Measurements from ENCODE around the gene NDUFB7.
"Not testable (repeated sequence)": the region's sequence is repeated elsewhere in the genome, so short reads cannot be mapped to it uniquely, and the experiment has no call there.

Gene NDUFB7

DNA sequence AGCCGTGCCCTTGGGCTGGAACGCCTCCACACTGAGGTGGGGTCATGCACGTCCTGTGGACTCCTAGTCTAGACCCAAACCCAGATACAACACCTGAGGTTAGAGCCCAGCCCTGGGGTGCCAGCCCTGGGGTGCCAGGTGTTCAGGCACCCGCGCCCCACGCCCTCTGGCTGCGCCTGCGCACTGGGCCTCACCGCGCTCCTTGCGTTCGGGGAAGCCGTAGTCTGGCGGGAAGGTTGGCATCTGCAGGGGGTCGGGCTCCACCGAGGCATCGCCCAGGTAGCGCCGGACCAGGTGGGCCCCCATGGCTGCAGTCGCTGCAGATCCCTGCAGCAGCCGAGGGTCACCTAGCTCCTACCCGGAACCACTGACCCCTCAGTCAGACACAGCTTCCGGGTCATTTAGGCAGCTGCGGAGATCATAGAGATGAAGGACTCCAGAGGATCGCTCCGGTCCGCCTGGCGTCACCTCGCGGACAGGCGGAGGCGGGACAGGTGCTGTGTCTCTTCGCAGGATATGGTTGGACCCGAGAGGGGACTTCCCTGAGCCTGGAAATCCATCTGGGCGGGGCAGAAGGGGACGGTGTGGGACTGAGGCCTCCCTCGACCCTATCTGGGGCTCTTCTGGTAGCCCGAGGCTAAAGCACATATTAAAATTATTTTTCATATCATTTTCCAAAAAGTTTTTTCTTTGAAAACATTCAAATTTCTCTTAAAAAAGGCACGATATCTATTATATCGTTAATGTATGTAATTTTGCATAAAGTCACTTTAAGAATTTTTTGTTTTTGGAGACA, at the start of gene NDUFB7:
Gene NDUFB7, minus strand, starts transcription at position 372 of the 796 bp plus-strand sequence. Its CDS starts 66 bp downstream, at position 306.
- DNase-seq (ENCODE audit: low read depth in 2 of 3, low spot score in 1 of 3), result peak; percentile 79 to 87 (median 85)

DNA sequence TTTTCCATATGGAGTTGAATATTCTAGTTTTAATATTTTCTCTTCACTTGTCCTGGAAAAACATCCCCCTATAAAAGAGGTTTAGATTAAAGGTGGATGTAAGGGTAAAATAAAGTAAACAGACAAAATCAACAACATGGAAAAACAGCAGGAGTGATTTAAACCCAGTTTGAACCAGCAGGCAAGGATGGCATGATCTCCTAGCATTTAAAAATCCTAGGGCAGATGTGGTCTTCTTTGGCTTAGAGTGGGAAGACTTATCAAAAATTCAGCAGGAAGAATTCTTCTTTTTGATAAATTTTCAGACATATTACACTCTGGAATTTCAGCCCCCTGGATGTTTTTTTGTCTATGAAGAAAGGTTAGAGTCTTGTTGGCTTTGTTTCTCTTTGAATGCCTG, 47.5 kb upstream of the NDUFB7 start:
- DNase-seq (ENCODE audit: low read depth in 2 of 3, low spot score in 1 of 3), result no peak

DNA sequence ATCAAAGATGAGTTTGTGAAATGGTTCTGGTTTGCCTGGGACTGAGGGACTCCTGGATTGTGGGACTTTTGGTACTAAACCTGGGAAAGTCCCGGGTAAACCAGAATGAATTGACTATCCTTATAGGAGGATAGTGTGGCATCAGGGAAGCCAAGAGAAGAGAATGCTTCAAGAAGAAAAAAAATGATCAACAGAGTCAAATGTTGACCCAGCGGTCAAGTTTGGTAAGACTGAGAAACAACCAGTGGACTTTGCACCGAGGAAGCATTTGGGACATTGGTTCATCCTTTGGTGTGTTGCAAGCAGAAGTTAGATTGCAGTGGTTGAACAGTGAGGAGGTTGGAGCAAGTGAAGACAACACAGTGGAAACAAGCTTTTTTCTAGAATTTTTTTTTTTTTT, 44.5 kb upstream of the NDUFB7 start:
- DNase-seq (ENCODE audit: low read depth in 2 of 3, low spot score in 1 of 3), result no peak

DNA sequence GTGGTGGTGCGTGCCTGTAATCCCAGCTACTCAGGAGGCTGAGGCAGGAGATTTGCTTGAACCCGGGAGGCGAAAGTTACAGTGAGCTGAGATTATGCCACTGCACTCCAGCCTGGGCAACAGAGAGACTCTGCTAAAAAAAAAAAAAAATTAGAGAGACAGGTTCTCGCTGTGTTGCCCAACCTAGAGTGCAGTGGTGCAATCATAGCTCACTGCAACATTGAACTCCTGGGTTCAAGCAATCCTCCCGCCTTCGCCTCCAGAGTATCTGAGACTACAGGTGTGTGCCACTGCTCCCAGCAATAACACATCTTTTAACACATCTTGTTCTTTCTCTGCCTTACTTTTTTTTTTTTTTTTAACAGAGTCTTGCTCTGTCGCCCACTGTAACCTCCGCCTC, 43.8 kb upstream of the NDUFB7 start:
- no peak for DNase-seq (ENCODE audit: low read depth in 2 of 3, low spot score in 1 of 3)

DNA sequence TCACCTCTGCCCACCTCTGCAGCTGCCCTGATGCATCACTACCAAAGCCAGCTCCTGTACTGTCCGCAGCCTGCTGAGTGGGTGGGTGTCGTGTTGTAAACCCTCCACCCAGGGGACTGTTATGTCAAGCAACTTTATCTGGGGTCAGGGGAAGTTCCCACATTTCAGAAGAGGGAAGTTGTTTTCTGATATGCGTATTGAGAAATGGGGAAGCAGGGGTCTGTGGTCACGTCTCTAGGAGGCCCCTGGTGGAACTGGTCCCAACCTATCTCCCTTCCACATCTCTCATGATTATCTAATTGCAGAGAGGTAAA, 42.2 kb upstream of the NDUFB7 start:
- no peak for DNase-seq (ENCODE audit: low read depth in 2 of 3, low spot score in 1 of 3)

DNA sequence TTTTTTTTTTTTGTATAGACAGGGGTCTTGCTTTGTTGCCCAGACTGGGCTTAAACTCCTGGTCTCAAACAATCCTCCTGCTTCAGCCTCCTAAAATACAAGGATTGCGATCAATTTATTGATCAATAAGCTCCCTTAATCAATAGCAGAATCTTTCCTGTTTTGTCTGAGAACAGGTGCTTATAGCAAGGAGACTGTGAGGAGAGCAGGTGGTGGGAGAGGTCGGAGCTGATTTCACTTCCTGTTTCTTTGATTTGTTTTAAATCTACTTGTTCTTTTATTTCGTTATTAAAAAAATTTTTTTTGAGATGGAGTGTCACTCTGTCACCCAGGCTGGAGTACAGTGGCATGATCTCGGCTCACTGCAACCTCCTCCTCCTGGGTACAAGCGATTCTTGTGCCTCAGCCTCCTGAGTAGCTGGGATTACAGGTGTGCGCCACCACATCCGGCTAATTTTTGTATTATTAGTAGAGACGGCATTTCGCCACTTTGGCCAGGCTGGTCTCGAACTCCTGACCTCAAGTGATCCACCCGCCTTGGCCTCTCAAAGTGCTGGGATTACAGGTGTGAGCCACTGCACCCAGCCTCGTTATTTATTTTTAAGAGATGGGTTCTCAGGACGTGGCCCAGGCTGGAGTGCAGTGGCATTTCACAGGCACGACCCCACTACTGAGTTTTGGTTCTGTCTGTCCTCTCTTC, 41.7 kb upstream of the NDUFB7 start:
- not testable (repeated sequence) for DNase-seq (ENCODE audit: low read depth in 2 of 3, low spot score in 1 of 3)

DNA sequence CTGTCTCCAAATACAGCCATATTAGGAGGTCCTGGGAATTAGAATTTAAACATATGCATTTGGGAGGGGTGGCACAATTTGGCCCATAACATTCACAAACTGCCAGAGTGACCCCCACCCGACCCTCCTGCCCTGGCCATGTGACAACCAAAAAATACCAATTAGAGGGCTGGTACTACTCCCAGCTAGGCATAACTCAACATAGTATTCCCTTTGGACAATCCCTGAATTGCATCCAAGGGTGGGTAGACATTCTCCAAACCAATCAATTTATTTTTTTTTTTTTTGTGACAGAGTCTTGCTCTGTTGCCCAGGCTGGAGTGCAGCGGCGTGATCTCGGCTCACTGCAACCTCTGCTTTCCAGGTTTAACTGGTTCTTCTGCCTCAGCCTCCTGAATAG, 40.8 kb upstream of the NDUFB7 start:
- DNase-seq (ENCODE audit: low read depth in 2 of 3, low spot score in 1 of 3), result no peak

DNA sequence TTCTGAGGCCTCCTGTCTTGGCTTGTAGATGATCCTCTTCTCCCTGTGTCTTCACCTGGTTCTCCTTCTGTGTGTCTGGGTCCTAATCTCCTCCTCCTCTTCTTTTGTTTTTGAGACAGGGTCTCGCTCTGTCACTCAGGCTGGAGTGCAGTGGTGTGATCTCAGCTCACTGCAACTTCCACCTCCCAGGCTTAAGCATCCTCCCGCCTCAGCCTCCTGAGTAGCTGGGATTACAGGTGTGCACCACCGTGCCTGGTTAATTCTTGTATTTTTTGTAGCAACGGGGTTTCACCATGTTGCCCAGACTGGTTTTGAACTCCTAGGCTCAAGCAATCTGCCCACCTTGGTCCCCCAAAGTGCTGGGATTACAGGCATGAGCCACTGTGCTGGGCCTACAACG, 40.4 kb upstream of the NDUFB7 start:
- DNase-seq (ENCODE audit: low read depth in 2 of 3, low spot score in 1 of 3), result not testable (repeated sequence)

DNA sequence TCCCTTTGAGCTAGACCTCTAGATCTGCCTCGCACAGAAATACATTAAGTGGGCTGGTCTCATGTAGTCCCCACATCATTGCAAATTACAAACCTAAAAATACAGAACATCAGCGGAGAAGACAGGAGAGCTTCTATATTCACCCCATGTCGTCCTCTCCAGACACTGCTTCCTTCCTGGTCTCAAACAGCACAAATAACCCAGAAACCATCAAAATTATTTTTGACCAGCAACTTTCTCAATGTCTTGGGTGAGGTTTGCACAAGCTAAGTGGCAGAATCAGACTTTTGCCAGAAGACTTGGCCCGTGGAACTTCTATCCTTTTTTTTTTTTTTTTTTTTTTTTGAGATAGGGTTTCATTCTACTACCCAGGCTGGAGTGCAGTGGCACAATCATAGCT, 39.2 kb upstream of the NDUFB7 start:
- DNase-seq (ENCODE audit: low read depth in 2 of 3, low spot score in 1 of 3), result no peak

DNA sequence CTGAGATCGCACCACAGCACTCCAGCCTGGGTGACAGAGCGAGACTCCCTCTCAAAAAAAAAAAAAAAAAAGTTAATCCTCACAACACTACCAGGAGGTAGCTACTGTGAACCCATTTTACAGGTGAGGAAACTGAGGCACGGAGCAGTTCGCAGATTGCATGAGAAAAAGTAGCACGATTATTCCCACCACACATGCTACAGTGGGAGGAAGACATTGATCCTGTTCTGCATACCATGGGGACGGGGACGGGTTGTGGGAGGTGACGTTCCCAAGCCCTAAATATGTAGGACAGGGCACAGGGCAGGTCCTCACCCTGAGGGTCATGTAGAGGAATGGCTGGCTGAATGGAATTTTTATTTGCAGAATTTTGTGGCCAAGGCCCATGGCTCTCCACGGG, 34.8 kb upstream of the NDUFB7 start:
- no peak for DNase-seq (ENCODE audit: low read depth in 2 of 3, low spot score in 1 of 3)

DNA sequence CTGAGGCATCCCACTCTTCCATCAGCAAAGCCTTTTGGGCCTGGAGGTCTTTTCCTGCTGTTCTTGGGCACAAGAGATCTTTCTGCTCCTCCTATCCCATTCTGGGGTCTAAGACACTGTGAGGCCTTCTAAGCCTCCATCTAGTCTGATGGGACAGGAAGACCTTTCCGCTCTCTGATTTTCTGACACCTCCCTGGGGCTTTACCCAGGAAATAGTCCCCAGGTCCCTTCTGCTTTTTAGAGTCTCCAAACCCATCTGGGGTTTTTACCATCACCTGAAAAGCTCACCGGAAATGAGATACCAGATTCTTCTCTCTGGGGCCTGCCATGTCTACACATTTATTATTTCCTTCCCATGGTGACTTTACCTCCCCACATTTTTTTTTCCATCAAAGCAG, 32.1 kb upstream of the NDUFB7 start:
- DNase-seq (ENCODE audit: low read depth in 2 of 3, low spot score in 1 of 3), result no peak

DNA sequence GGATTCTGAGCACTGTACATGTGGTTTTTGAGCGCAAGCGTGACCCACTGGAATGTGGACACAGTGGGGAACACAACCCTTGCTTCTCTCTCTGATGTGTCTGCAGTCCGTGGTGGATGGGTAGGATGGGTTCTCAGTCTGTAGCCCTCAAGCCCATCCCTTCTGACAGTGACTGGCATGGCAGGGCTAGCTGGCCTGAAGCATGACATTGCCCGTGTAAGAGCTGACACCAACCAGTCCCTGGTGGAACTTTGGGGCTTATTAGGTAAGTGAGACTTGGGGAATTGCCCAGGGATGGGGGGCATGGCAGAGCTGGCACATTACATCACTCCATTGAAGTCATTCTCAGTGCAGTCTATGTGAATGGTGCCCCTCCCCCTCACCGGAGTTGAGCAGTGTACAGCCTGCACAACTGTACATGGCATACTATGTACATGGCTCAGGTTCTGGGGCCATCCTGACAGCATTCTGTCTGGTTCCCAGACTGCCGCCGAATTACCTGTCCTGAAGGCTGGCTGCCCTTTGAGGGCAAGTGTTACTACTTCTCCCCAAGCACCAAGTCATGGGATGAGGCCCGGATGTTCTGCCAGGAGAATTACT, 27.8 kb upstream of the NDUFB7 start:
- DNase-seq (ENCODE audit: low read depth in 2 of 3, low spot score in 1 of 3), result no peak

DNA sequence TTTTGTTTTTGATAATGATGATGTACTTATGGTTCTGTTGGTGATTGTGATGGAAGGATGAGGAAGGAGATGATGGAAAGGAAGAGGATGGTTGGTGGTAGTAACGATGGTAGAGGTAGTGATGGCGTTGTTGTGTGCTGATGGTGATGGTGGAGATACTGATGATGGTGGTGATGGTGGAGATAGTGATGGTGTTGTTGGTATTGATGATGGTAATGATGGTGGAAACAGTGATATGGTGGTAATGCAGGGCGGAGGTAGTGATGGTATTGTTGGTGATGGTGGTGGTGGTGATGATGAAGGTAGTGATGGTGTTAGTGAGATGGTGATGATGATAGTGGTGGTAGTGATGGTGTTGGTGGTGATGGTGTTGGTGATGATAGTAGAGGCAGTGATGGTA, 23.7 kb upstream of the NDUFB7 start:
- no peak for DNase-seq (ENCODE audit: low read depth in 2 of 3, low spot score in 1 of 3)

DNA sequence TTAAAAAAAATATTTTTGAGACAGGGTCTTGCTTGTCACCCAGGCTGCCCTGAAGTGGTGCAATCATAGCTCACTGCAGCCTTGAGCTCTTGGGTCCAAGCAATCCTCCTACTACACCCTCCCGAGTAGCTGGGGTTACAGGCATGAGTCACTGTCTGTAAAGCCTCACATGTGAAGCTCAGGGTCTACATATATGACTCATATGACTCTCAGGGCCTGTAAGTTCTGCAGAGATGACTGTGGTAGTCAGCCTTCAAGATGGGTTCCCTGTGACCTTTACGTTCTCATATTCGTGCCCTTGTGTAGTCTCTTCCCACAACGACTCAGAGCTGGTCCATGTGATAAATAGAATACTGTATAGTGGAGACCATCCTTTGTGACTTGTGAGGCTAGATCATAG, 17.6 kb upstream of the NDUFB7 start:
- peak in 1 of 3 donors; percentile 33 for DNase-seq (ENCODE audit: low read depth in 2 of 3, low spot score in 1 of 3)

DNA sequence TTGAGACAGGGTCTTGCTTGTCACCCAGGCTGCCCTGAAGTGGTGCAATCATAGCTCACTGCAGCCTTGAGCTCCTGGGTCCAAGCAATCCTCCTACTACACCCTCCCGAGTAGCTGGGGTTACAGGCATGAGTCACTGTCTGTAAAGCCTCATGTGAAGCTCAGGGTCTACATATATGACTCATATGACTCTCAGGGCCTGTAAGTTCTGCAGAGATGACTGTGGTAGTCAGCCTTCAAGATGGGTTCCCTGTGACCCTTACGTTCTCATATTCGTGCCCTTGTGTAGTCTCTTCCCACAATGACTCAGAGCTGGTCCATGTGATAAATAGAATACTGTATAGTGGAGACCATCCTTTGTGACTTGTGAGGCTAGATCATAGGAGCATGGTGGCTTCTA, 13.3 kb upstream of the NDUFB7 start:
- DNase-seq (ENCODE audit: low read depth in 2 of 3, low spot score in 1 of 3), result peak; percentile 35 to 57 (median 49)

DNA sequence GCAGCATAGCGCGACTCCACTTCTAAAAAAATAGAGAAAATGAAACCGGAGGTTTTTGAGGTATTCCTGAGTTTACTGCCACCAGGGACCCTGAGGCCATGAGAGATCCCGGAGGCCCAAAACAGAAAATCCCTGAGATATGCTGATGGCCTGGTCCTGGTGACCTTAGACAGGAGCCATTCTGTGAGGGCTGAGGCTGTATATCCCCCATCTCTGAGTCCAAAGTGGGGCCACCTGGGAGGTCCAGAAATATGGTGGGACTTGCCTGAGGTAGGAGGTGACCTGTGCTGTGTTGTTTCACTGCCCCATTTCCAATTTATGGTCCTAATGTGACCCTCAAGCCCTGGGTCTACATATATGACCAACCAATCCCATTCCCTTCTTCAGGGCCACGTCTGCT, 12.5 kb upstream of the NDUFB7 start:
- DNase-seq (ENCODE audit: low read depth in 2 of 3, low spot score in 1 of 3), result not testable (repeated sequence)

DNA sequence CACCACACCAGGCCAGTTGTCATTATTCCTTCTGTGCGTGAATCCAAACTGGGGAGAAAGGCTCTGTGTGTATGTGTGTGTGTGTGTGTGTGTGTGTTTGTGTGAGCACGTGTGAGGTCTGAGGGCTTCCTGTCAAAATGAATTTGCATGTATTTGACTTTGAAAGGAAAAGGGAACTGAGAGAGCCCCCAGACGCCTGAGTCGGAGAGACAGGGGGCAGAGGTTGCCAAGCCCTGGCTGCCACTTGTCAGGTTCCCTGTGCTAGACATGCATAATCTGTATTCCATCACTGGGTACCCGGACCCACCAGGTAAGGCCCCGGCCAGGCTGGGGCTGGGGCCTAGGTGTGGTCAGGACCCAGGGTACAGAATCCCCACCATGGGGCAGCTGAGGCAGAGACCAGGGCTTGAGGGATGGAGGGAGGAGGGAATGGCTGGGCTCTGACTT, 11.1 kb upstream of the NDUFB7 start, which contains the start of gene CLEC17A:
Gene CLEC17A, plus strand, starts transcription at position 191 of the 447 bp plus-strand sequence. Its CDS starts 77 bp downstream, at position 268.
- no peak for DNase-seq (ENCODE audit: low read depth in 2 of 3, low spot score in 1 of 3)

DNA sequence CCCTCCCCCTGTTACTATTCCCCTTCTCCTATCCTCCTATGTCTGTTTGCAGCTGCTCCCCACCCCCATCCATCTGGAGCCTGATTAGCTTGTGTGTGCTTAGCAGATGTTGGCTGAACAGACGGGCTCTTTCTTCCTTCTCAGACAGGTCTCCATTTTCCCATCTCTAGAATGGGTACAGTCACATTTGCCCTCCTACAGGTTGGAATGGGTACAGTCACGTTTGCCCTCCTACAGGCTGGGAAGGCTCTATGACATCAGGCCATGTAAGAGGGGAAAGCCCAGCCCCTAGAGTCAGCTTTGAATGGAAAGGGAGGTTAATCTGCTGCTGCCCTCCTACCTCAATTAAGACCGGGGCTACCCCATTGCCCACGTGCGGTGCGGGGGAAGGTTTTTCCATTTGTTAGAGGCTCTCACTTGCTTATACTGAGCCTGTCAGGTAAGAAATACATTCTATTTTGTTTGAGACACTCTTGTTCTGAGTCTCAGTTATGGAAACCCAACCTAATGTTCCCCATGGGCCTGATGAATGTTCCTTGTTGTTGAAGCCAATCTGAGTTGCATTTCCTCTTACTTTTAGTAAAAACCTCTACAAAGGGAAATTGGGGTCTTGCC, 8.9 kb upstream of the NDUFB7 start:
- peak; percentile 46 to 69 (median 63) for DNase-seq (ENCODE audit: low read depth in 2 of 3, low spot score in 1 of 3)

DNA sequence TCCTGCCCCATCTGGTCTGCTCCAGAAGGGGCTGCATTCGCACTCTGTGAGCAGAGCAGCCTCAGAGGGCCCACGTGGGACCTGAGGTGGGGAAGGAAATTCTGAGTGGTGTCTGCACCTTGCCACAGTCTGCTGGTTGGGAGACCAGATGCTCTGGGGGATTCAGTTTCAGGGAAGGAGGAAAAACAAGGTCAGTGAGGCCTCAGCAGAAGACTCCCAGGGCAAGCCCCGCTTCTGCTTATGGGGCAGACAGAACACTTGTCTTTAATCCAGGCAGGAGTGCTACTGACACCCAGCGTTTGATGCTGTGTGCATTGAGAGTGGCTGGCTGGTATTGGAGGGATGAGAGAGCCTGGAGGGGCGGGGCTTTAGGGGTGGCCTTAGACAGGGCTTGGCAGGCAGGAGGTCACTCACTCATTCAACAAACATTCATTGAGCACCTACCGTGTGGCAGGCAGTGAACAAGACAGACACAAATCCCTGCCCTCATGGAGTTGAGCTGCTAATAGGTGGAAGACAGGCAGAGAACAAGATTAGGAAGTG, 6.1 kb upstream of the NDUFB7 start:
- DNase-seq (ENCODE audit: low read depth in 2 of 3, low spot score in 1 of 3), result no peak

DNA sequence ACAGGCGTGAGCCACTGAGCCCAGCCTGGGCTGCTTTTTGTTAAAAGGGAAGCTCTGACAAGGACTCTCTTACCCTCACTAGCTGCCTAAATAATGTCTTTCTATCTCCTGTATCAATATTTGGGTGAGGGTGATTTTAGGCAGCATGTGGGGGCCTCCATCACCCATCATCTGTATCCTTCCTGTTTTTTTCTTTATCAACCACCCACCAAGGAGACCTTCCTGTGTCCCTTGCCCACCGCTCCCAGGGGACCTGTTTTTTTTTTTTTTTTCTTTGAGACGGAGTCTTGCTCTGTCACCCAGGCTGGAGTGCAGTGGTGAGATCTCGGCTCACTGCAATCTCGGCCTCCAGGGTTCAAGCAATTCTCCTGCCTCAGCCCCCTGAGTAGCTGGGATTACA, 5.4 kb upstream of the NDUFB7 start:
- no peak for DNase-seq (ENCODE audit: low read depth in 2 of 3, low spot score in 1 of 3)

DNA sequence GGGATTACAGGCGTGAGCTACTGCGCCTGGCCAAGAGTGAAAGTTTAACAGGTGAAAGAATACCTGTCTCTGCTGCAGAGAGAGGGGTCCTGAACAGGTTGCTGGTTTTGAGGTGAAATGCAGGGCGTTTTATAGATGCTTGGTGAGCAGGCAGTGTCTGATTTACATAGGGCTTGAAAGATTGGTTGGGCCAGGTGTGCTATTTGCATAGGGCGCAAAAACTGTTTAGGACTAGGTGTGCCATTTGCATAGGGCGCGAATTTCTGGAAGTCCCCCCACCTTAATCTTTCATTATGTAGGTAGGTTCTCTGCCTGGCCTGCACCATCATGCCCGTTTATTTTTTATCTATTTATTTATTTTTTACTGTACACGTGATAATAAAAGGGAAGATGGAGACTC, 4.5 kb upstream of the NDUFB7 start:
- DNase-seq (ENCODE audit: low read depth in 2 of 3, low spot score in 1 of 3), result no peak
